ENCODE data around the gene MYO1H. TPM values are rescaled to one million over a fixed set of nuclear protein-coding genes. Genes with fewer than 3 reads are reported as not detected.
A peak's percentile ranks its signal among the peaks of the same experiment; 100 is the strongest.

MYO1H gene
- total and polyA plus RNA-seq, 2 of the 13 experiments (the other 11 are each of a cell fraction or from before 2014, with no cell fraction given) = not detected

- TF ChIP-seq SAFB2 (CRISPR knock-in tag; IDR thresholded peaks at IDR 0.05; ENCODE audit: borderline replicate concordance, low read depth) = no peak
- TF ChIP-seq ZNF879 (CRISPR knock-in tag; IDR thresholded peaks at IDR 0.05) = 0 out of 2 replicates have a peak, but pooled peaks have one; percentile 44
- TF ChIP-seq AHDC1 (CRISPR knock-in tag; IDR thresholded peaks at IDR 0.05; ENCODE audit: borderline replicate concordance) = peak; percentile 57; the same call in 1 of the 2 replicates
- TF ChIP-seq KLF6 (CRISPR knock-in tag; IDR thresholded peaks at IDR 0.05) = peak; percentile 78; the same call in 1 of the 2 replicates
- TF ChIP-seq GATAD2A (CRISPR knock-in tag; IDR thresholded peaks at IDR 0.05) = 0 out of 2 replicates have a peak, but pooled peaks have one; percentile 16
- 0 out of 2 replicates have a peak, but pooled peaks have one; percentile 76 for TF ChIP-seq ZNF34 (CRISPR knock-in tag; IDR thresholded peaks at IDR 0.05; ENCODE audit: borderline replicate concordance)
- no peak for TF ChIP-seq RAD21 (CRISPR knock-in tag; IDR thresholded peaks at IDR 0.05)
- TF ChIP-seq SP1 (IDR thresholded peaks at IDR 0.05) = no peak
- no peak for TF ChIP-seq SP1 (CRISPR knock-in tag; IDR thresholded peaks at IDR 0.05)
- no peak for TF ChIP-seq GPBP1L1 (CRISPR knock-in tag; IDR thresholded peaks at IDR 0.05)
- TF ChIP-seq GLI4 (CRISPR knock-in tag; IDR thresholded peaks at IDR 0.05; ENCODE audit: borderline replicate concordance) = no peak
- 0 out of 2 replicates have a peak, but pooled peaks have one; percentile 40 for TF ChIP-seq ZNF136 (CRISPR knock-in tag; IDR thresholded peaks at IDR 0.05; ENCODE audit: low read depth)
- TF ChIP-seq RELA (CRISPR knock-in tag; IDR thresholded peaks at IDR 0.05) = no peak
- TF ChIP-seq ZNF318 (CRISPR knock-in tag; IDR thresholded peaks at IDR 0.05) = no peak
Observed at GRCh38 chr12:109477185-109477962, 129.7 kb downstream of the MYO1H start, which contains the start of the genes KCTD10 and UBE3B (continued).

Data from HepG2 (cell line).